T-helper 1 cell (primary cell): ENCODE measurements around the gene ABCA1.
A peak's percentile ranks its signal among the peaks of the same experiment; 100 is the strongest.
"Not testable (repeated sequence)": the region's sequence is repeated elsewhere in the genome, so short reads cannot be mapped to it uniquely, and the experiment has no call there.

Experiments
- DNase-seq, 5 donors: peaks; one replicate each; pipeline ENCODE4 v3.0.0-alpha.2; 2012 to 2020
- total RNA-seq, 4 donors: gene quantifications; one replicate each; lab custom pipeline; 2026; lab: John Stamatoyannopoulos, UW

The ABCA1 gene, protein sequence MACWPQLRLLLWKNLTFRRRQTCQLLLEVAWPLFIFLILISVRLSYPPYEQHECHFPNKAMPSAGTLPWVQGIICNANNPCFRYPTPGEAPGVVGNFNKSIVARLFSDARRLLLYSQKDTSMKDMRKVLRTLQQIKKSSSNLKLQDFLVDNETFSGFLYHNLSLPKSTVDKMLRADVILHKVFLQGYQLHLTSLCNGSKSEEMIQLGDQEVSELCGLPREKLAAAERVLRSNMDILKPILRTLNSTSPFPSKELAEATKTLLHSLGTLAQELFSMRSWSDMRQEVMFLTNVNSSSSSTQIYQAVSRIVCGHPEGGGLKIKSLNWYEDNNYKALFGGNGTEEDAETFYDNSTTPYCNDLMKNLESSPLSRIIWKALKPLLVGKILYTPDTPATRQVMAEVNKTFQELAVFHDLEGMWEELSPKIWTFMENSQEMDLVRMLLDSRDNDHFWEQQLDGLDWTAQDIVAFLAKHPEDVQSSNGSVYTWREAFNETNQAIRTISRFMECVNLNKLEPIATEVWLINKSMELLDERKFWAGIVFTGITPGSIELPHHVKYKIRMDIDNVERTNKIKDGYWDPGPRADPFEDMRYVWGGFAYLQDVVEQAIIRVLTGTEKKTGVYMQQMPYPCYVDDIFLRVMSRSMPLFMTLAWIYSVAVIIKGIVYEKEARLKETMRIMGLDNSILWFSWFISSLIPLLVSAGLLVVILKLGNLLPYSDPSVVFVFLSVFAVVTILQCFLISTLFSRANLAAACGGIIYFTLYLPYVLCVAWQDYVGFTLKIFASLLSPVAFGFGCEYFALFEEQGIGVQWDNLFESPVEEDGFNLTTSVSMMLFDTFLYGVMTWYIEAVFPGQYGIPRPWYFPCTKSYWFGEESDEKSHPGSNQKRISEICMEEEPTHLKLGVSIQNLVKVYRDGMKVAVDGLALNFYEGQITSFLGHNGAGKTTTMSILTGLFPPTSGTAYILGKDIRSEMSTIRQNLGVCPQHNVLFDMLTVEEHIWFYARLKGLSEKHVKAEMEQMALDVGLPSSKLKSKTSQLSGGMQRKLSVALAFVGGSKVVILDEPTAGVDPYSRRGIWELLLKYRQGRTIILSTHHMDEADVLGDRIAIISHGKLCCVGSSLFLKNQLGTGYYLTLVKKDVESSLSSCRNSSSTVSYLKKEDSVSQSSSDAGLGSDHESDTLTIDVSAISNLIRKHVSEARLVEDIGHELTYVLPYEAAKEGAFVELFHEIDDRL (N-terminal part only)
- 9.1 to 16.0 (median 10.5) reads per million in 4 donors for total RNA-seq

- DNase-seq: peak; percentile 45 to 91 (median 60)
Observed at GRCh38 chr9:104927912-104928740, at the start of gene ABCA1. Gene ABCA1 (minus strand): TSS chr9:104928155. CDS start chr9:104903679, 24,476 bp downstream.

DNA sequence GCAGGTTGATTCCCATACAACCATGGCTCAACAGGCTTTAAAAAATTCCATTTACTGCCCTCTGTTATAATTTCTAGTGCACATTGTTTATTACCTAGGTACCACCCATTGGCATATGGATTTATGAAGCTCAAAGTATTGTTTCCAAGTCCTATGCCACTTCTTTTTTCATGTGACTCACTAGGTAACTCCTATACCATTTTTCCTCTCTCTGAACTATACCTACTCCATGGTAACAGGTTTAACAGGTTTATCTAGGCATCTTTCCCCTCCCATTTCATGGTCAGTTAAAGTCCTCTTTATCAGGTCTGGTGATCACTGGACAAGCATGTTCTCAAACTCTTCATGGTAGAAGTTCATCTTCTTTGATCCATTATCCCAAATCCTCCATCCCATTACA, 49.6 kb upstream of the ABCA1 start:
- DNase-seq: no peak

- DNase-seq: no peak
Observed at GRCh38 chr9:104977168-104977567, 49.2 kb upstream of the ABCA1 start.

GRCh38 chr9:104975966-104976595, 48.1 kb upstream of the ABCA1 start:
- not testable (repeated sequence) for DNase-seq

- no peak for DNase-seq
Observed at GRCh38 chr9:104974053-104974962, 46.4 kb upstream of the ABCA1 start.

DNA sequence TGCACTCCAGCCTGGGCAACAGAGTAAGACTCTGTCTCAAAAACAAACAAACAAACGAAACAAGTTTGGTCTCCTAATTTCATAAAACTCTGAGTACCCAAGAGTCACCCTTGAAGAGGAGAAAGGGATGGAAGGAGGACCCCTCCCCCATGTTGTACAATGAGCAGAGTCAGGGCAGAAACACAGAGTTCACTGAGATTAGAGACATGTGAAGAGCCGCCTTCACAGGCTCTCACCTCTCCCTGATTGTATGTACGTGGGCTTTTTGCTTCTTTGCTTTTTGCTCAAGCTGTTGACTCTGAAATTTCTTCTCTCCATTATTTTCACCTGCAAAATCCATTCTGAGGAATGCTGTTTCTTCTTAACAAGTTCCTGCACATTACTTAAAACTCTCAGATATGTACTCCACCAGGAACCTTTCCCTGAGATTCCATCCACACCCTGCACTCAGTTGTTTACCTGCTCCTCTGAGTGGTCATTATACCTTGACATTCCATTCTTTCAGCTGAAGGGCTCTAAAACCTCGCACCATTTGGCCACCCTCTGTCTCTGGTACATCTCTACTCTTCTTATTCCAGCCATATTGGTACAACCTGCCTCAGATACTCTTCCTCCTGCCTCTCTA, 44.4 kb upstream of the ABCA1 start:
- DNase-seq: no peak

GRCh38 chr9:104971511-104971910, 43.6 kb upstream of the ABCA1 start:
- no peak for DNase-seq

- DNase-seq: no peak
Observed at GRCh38 chr9:104970271-104970987, 42.5 kb upstream of the ABCA1 start.

GRCh38 chr9:104969116-104969515, 41.2 kb upstream of the ABCA1 start:
- no peak for DNase-seq

GRCh38 chr9:104968025-104968982, 40.3 kb upstream of the ABCA1 start:
- peak; percentile 66 to 94 (median 79) for DNase-seq

DNA sequence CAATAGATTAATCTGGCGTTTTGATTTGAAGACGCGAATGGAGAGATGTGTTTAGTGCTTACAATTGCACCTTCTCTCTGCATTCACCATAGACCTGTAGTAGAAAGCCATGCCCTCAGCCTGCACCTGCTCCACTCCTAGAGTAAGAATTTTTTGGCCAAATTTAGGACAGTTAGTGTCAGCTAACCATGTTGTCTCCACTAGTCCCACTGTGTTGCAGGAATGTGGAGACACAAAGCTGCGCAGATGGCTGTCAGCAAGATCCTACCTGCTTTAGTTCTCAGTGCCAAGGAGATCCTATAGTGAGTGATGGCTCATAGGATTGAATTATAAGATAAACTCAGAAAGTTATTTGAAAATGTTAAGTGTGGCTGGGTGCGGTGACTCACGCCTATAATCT, 35.1 kb upstream of the ABCA1 start:
- DNase-seq: no peak

DNA sequence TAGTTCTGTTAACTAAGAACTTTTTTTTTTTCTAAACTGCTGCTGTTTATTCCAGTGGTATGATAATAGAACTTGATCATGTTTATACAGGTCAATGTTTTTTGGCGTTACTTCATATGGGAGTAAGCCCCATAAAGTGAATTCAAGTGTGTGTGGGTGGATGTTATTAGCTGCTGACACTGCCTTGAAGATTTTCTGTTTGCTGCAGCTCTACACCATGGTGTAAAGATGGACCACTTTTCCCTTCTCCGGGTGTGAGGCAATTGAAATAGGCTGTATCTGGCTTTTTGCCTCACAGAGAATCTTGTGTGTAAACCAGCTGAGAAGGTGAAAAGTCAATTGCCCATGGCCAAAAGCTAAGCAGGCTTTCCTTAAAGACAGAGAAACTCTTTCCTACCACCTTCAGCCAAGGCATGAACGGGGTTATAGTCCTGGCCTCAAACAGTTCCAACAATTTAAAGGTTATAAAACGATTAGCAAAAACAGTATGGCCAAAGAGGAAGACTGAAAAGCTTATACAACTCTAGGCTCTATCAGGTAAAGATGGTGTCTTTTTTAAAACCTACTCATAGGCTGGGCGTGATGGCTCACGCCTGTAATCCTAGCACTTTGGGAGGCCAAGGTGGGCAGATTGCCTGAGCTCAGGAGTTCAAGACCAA, 33.9 kb upstream of the ABCA1 start:
- DNase-seq: no peak

- peak in 2 of 5 donors; percentile 20 to 96 for DNase-seq
Observed at GRCh38 chr9:104961238-104961637, 33.3 kb upstream of the ABCA1 start.

DNA sequence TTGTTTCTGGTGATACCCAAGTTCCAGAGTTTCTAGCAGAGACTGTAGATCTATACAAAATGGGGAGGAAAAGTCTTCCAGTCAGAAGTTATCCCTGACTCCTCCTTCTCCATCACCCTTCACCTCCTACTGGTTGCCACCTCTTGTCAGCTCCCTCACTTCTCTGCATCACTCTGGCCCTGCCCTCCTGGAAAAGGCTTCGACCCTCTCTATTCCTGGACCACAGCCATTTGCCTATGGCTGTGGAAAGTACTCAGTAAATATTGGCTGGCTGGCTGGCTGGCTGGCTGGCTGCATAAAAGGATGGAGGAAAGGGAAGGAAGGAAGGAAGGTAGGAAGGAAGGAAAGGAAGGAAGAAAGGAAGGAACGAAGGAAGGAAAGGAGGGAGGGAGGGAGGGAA, 32.7 kb upstream of the ABCA1 start:
- no peak for DNase-seq

- no peak for DNase-seq
Observed at GRCh38 chr9:104958751-104959150, 30.8 kb upstream of the ABCA1 start.

GRCh38 chr9:104958006-104958405, 30.1 kb upstream of the ABCA1 start:
- not testable (repeated sequence) for DNase-seq

DNA sequence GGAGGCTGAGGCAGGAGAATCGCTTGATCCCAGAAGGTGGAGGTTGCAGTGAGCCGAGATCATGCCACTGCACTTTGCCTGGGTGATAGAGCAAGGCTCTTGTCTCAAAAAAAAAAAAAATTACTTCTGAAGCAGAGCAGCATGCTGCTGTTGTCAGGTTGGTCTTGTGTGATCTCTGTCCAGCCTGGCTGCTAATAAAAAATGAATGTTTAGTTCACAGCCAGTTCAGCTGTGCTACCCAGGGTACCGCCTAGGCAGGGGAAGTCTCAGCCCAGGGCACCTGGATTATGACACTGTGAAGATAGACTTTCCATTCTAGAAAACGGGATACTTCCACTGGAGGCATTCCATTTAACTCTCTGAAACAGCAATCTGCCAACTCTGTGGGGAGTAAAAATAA, 23.5 kb upstream of the ABCA1 start:
- DNase-seq: no peak
